ENCODE measurements around the gene NACAD. TPM values are rescaled to one million over a fixed set of nuclear protein-coding genes. Genes with fewer than 3 reads are reported as not detected.

The NACAD gene
- total RNA-seq, 6 experiments from 2014 or later: 0.09 to 0.42 (median 0.12) TPM; not detected in 1

GRCh38 chr7:45073786-45074527 lies 14.8 kb downstream of the NACAD start:
- H3K27ac ChIP-seq: no peak overlapping the region
- peaks cover 0 to 73% (median 20%) of the 10 kb centered on the region in 4 donors for H3K36me3 ChIP-seq
- H3K9me3 ChIP-seq: no peaks in the 10 kb centered on the region
- ATAC-seq (peak in 2 of 4 donors; percentile 11 to 25), DNase-seq (no peak)
- intact Hi-C loops (cut with DNase I): no loop called here
- no peak overlapping the region for H3K4me3 ChIP-seq
- no peaks in the 10 kb centered on the region for H3K27me3 ChIP-seq
- no CpG with 5 or more reads among the region's 15 CpGs for WGBS (ENCODE audit: insufficient coverage, low coverage, low lambda C conversion rate, missing lambda C conversion rate)
- TF ChIP-seq CTCF (IDR thresholded peaks at IDR 0.05) (no peak), POLR2A (IDR thresholded peaks at IDR 0.05) (no peak)
- no peaks in the 10 kb centered on the region for H3K4me1 ChIP-seq

- H3K4me3 ChIP-seq: no peak overlapping the region
- no peaks in the 10 kb centered on the region for H3K4me1 ChIP-seq
- TF ChIP-seq POLR2A (IDR thresholded peaks at IDR 0.05) (no peak), CTCF (IDR thresholded peaks at IDR 0.05) (no peak)
- DNase-seq (no peak), ATAC-seq (no peak)
- peaks cover 0 to 81% (median 20%) of the 10 kb centered on the region in 4 donors for H3K36me3 ChIP-seq
- intact Hi-C loops (cut with DNase I): no loop called here
- H3K9me3 ChIP-seq: no peaks in the 10 kb centered on the region
- WGBS (ENCODE audit: insufficient coverage, low coverage, low lambda C conversion rate, missing lambda C conversion rate): 82% methylated on average over 7 of the region's 17 CpGs
- H3K27ac ChIP-seq: no peak overlapping the region
- no peaks in the 10 kb centered on the region for H3K27me3 ChIP-seq
Observed at GRCh38 chr7:45073031-45073785, 15.6 kb downstream of the NACAD start.

GRCh38 chr7:45072131-45073030 lies 16.4 kb downstream of the NACAD start:
- no peak for TF ChIP-seq CTCF (IDR thresholded peaks at IDR 0.05)
- intact Hi-C loops (cut with DNase I): no loop called here

GRCh38 chr7:45071528-45071927 lies 17.2 kb downstream of the NACAD start:
- intact Hi-C loops (cut with DNase I): no loop called here
- H3K9me3 ChIP-seq: no peaks in the 10 kb centered on the region
- H3K4me3 ChIP-seq: no peak overlapping the region
- ATAC-seq (no peak), DNase-seq (no peak)
- WGBS (ENCODE audit: insufficient coverage, low coverage, low lambda C conversion rate, missing lambda C conversion rate): 56% methylated on average over 2 of the region's 3 CpGs
- H3K4me1 ChIP-seq: no peaks in the 10 kb centered on the region
- H3K36me3 ChIP-seq: peaks cover 0 to 83% (median 20%) of the 10 kb centered on the region in 4 donors
- no peaks in the 10 kb centered on the region for H3K27me3 ChIP-seq
- TF ChIP-seq POLR2A (IDR thresholded peaks at IDR 0.05) (no peak), CTCF (IDR thresholded peaks at IDR 0.05) (no peak)
- H3K27ac ChIP-seq: no peak overlapping the region

More at GRCh38 chr7:45072131-45073030, 16.4 kb downstream of the NACAD start:
- no peaks in the 10 kb centered on the region for H3K4me1 ChIP-seq
- ATAC-seq: peak in 2 of 4 donors; percentile 16 to 29
- H3K27me3 ChIP-seq: no peaks in the 10 kb centered on the region
- H3K27ac ChIP-seq: no peak overlapping the region
- WGBS (ENCODE audit: insufficient coverage, low coverage, low lambda C conversion rate, missing lambda C conversion rate): 72% methylated on average over 3 of the region's 13 CpGs
- no peaks in the 10 kb centered on the region for H3K9me3 ChIP-seq
- no peak for DNase-seq
- no peak overlapping the region for H3K4me3 ChIP-seq
- peaks cover 0 to 89% (median 20%) of the 10 kb centered on the region in 4 donors for H3K36me3 ChIP-seq

Data from right lobe of liver (tissue), 6 donors.